Islet precursor cell (in vitro differentiated cells): ENCODE data around the gene TEKTIP1.

Experiments used
- DNase-seq: peaks from one replicate; pipeline ENCODE4 v3.0.0-alpha.2; 2018

The TEKTIP1 gene

DNA sequence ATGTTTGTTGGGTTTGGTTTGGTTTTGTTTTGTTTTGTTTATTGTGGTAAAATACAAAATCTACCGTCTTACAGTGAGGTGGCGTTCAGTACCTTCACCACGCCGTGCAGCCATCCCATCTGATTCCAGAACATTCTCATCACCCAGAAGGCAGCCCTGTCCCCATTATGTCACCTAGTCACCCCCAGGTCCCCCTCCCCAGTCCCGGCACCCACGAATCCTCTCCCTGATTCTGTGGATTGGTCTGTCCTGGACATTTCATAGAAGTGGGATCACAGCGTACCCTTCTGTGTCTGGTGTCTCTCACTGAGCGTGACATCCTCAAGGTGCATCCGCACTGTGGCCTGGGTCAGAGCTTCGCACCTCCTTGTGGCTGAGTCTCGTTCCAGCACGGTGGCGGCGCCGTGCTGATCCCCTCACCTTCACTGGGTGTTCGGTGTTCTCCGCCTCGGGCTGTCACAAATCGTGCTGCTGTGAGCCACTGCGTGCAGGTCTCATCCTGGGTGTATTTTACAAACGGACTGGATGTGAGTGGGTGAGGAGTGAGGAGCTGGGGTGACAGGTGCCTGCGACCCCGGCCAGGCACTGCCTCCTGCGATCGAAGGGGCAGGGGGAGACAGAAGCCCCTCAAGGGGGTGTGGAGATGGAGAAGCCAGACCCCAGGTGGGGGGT is 580 bp upstream of the TEKTIP1 start:
- no peak for DNase-seq

DNA sequence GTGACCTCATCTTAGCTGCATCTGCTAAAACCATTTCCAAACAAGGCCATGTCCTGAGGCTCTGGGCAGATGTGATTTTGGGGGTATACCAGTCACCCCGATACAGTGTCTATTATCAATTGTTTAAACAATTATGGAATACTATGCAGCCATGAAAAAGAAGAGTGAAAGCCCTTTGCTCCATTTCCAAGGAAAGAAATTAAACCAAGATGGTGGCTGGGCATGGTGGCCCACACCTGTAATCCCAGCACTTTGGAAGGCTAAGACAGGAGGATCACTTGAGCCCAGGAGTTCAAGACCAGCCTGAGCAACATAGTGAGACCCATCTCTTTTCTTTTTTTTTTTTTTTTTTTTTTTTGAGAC is 763 bp downstream of the TEKTIP1 start:
- DNase-seq: no peak

DNA sequence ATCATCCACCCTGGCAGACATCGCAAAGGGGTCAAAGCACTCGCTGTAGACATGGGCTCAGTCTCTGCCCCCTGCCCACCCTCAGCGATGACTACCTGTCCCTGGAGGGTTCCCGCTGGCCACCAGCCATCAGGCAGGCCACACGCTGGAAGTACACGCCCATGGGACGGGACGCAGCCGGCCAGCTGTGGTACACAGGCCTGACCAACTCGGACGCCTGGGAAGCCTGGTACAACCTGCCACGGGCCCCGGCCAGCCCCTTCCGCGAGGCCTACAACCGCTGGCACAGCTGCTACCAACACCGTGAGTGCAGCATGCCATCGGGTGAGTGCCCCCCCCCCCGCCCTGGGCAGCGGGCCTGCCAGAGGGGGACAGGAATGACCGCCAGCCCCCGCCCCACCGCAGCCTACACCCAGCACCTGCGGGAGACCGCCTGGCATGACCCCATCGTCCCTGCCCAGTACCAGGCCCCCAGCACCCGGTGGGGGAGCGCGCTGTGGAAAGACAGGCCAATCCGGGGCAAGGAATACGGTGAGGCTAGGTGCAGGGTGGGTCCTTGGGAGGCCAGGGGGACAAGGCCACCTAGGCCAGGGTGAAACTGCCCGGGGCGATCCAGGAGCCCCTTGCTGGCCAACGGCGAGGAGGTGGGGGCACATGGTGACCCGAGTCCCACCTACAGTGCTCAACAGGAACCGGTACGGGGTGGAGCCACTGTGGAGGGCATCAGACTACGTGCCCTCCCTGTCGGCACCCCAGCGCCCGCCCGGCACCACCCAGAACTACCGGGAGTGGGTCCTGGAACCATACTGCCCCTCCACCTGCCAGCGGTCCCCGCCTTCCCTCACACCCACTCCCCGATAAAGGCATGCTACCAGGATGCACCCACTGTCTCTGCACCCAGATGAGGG is 4.4 kb downstream of the TEKTIP1 start:
- DNase-seq: no peak

DNA sequence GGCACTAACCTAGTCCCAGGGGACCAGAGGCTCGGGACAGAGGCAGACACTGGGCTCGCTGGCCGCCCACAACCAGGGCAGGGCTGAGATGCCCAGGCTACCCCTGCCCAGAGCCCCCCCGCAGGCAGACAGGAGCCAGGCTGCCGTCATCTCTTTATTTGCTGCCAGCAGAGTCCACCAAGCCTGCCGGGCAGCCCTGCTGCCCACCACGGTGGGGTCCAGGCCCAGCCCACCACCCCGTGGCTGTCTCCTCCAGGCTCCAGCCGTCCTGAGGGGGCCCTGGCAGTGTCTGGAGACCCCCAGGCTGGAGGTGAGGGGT is 5.0 kb downstream of the TEKTIP1 start:
- DNase-seq: no peak

DNA sequence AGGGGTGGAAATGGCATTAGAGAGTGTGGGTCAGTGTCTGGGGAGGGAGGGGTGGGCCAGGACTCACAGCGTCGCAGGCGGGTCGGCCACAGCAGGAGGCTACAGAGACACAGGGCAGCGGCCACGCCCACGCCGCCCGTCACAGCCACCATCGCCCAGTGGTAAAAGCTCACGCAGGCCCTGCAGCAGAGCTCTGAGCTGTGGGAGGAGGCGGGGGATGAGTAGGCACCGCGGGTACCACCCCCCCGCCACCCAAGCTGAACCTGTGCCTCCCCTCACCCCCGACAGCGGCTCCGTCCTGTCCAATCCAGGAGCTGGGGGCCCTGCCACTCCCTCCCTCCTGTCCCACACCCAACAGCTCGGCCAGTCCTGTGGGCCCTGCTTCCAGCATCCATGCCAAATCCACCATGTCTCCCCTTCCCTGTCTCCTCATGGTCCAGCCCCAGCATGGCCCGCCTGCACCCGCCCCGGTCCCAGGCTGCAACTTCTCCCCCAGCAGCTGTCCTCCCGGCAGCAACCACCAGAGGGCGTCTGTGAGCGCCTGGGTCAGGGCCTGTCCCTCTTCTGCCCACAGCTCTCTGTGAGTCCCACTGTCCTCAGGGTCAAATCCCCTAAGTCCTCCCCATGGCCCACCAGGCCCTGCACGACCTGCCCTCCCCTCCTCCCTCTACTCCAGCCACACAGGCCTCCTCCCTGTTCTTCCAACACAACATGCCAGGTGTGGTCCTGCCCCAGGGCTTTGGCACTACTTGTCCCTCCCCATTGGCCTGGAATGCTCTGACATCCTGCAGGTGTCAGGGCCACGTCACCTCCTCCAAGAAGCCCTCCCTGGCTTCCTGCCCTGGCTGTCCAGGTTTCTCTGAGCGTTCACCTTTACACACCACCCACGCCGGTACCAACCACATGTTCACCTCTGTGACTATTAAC is 6.0 kb downstream of the TEKTIP1 start:
- DNase-seq: peak; percentile 91

DNA sequence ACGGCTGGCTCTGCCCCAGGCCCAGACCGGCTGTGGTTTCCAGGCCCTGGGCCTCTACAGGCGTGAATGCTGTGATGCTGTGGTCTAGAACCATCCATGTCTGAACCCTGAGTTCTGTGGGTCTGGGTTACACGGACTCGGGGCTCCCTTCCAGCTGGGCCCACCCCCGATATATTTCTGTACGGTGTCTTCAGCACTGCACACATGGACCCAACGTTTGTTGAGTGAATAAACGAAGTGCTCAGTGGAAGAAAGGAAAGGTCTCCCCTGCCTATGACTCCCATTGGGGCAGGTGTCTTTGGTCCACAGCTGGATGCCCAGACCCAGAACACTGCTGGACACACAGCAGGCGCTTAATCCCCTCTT is 6.7 kb downstream of the TEKTIP1 start:
- no peak for DNase-seq

DNA sequence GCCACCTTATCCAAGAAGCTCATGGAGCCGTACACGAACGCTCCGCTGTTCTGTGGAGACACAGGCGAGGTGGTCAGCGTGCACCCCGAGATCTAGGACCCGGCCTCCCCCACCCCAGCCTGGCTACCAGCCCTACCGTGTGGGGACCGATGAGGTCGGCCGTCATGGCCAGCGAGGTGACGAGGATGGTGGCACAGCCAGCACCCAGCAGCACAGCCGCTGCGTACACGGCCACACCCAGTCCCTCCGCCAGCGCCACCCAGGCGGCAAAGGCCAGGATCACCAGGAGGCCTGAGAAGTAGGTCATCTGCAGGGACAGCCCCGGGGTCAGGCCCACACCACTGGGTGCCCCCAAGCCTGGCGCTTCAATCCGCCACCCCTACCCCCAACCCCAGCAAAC is 7.1 kb downstream of the TEKTIP1 start:
- no peak for DNase-seq

DNA sequence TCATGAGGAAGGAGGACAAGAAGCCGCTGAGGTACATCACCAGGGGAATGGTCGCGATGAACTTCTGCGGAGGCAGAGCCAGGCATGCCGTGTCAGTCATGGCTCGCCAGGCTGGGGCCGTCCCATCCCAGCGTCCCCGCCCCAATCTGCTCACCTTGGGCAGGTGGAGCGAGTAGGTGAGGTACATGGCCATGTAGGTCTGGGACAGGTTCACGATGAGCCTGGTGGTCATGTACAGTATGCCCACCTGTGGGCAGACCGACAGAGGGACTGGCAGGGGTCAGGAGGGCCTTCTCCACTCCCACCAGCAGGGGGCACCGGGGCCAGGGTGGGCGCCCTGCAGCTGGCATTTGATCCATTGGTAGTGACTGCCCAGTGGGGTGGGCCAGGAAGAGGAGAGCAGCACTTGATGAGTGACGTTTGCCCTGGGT is 8.3 kb downstream of the TEKTIP1 start:
- no peak for DNase-seq

DNA sequence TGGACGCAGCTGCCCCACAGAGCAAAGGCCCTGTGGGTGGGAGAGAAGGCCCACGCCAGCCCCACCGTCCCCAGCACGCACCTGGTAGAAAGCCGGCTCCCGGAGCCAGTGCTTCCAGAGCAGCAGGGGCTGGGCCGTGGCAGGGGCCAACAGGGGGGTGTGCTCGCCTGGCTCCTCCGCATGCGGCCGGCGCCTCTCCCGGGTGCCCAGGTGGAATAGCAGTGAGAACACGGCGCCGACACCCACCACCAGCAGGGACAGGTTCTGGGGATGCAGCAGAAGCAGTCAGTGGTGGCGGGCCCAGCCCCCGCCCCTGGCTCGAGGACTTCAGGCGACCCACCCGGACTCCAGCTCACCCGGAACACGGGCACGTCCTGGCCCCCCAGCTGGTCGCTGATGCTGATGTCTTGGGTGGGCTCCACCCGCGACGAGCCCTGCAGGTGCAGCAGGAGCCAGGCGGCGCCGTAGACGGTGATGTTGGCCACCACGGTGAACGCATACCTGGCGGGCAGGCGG is 8.9 kb downstream of the TEKTIP1 start:
- DNase-seq: no peak

DNA sequence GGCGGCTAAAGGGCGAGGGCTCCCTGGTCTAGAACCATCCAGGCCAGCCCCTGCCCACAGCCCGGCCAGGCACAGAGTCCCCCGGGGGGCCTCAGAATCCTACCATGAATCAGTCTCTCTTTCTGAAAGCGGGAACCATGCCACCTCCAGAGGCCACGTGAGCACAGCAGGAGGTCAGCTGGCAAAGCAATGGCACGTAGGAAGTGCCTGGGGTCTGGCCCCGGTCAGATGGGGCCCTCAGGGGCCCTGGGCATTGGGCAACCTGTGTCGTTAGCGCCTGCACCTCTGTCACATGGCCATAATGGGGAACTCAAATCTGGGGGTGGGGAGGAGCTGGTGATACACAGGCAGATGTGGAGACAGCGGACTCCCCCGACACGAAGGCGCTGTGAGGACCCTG is 9.6 kb downstream of the TEKTIP1 start:
- no peak for DNase-seq

DNA sequence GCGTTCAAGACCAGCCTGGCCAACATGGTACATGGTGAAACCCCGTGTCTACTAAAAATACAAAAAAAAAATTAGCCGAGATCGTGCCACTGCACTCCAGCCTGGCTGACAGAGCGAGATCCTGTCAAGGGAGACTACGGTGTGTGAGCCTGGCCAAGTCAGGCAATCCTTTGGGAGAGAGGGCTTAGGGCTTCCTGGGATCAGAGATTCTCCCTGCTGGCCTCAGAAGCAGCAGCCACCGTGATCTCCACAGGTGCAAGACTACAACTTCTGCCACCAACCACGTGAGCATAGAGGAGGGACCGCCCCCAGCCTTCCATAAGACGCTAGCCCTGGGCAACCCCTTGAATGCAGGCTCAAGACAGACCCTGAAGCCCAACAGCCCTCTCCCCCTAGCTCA is 10.8 kb downstream of the TEKTIP1 start:
- no peak for DNase-seq

DNA sequence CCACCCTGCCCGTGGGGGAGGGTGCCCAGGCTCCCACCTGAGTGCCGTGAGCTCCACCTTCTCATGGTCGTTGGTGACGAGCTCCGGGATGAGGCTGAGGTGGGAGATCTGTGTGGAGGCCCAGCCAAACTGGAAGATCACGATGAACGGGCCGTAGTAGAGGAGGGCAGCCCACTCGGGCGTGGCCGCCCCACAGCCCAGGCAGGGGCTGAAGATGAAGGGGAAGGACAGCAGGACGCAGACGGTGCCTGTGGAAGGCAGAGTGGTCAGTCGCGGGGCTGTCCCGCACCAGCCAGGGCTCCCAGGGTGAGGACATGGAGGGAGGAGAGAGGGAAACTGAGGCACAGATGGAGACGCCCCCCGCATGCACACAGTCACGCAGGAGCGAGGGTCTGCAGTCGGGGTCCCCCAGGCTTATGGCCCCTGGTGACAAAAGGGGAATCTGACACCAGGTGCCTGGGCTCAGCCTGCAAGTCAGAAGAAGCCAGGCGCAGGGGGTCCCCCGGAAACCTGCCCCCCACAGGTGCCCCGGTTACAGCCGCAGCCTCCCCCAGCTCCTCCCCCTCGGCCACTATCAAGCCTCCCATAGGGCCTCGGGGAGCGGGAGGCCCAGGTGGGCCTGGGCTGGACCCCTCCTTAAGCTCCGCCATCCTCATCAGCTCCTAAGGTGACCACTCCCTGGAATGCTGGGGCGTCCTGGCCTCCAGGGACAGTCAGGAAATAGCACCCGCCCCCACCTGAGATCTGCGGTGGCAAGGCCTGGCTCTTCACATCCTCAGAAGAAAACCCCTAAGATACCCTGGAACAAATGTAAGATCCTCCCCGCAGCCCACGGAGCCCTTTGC is 12.2 kb downstream of the TEKTIP1 start:
- DNase-seq: no peak

DNA sequence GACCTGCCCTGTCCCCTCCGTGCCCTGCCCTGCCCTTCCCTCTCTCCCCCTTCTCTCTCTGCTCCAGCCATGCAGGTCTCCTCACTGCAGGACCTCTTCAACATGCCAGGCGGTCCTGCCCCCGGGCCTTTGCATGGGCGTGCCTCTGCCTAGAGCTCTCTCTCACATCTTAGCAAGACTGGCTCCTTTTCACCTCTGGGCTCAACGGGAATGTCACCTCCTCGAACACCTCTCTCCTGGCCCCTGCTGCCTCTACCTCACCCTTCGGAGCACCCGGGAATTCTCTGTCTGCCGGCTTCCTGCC is 12.8 kb downstream of the TEKTIP1 start:
- no peak for DNase-seq

DNA sequence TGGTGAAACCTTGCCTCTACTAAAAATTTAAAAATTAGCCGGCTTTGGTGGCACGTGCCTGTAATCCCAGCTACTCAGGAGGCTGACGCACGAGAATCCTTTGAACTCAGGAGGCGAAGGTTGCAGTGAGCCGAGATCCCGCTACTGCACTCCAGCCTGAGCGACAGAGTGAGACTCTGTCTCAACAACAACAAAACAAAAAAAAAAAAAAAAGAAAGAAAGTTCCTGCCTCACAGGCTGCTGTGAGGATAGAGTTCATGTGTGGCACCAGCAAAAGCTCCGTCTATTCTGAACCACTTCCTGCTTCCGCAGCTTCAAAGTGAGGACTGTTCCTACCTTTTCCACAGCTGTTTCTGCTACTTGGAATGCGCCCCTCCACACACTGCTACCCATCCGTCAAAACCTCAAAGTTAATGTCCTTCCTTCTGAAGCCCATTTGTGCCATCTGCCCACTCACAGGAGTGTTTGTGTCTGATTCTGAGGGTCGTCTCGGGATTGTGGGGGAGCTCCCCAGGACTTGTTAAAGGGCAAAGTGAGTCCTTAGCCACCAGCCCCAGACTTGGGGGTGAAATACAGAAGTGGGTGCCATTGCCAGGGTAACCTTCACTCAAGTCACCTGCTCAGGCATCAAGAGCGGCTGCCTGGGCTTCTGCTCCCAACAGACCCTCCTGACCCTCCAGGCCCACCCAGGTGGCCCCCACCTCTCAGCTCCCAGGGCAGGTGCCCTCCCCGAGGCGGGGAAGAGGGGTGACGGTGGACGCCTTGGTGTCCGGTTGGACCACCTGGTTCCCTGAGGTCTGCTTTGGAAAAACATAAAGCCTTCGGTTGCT is 15.5 kb downstream of the TEKTIP1 start:
- DNase-seq: no peak

DNA sequence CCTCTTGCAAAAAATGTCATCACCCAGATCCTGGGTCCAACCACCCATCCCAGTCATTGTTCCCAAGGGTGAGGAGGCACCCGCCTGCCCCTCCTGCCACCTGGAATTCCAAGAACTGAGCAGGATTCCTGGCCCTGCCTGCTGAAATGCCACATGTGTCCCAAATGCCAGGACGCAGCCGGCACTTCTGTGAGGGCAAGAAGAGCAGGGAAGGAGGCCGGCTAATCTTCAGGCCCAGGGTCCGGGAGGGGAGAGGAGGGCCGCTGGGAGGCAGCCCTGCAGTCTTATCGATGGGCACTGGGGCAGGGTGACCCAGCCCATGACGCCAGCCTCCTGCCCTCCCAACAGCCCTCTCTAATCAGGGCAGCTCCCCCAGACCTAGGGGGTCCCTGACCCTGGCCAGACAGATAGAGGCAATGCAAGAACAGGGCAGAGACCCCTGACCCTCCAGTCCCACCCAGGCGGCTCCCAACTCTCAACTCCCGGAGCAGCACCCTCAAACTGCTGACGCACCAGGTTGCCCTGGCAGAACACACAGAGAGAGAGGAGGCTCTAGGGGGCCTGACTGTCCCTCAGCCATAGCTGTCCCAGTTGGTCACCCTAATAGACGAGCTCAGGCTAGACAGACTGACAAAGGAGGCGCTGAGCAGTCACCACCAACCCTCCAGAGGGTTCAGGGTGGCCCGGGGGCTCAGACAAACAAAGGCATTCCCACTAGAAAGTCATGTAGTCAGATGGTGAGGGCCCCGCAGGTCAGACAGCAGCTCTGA is 16.9 kb downstream of the TEKTIP1 start:
- DNase-seq: no peak

DNA sequence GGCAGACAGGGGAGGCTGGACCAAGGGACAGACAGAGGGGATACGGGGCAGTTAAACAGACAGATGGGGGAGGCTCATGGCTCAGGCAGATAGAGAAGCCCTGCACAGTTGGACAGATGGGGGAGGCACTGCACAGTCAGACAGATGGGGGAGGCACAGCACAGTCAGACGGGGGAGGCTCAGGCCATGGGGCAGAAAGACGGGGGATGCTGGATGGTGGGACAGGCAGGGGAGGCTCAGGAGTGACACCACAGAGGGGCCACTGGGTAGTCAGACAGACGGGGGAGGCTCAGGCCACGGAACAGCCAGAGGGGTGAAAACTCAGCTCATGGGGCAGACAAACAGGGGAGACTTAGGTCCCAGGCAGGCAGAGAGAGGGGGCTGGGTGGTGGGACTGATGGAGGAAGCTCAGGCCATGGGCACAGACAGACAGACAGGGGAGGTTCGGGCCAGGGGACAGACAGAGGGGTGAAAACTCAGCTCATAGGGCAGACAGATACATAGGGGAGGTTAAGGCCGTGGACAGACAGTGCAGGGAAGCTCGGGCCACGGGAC is 17.5 kb downstream of the TEKTIP1 start:
- no peak for DNase-seq

DNA sequence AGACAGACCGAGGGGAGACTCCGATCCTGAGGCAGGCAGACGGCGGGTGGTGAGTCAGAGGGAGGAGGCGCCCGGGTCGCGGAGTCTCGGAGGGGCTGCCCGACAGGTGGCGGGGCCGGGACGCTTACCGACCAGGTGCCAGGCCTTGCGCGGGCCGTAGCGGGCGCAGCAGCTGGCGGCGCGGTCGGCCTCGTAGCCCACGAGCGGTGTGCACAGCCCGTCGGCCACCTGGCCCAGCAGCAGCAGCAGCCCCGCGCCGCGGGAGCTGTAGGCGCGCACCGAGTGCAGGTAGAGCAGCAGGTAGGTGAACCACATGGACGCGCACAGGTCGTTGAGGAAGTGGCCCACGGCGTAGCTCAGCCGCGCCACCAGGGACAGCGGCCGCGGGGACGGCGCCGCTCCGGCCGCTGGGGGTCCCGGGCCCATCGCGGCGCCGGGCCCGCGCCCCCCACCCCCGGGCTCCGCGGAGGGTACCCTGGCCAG is 18.0 kb downstream of the TEKTIP1 start:
- DNase-seq: peak; percentile 84

DNA sequence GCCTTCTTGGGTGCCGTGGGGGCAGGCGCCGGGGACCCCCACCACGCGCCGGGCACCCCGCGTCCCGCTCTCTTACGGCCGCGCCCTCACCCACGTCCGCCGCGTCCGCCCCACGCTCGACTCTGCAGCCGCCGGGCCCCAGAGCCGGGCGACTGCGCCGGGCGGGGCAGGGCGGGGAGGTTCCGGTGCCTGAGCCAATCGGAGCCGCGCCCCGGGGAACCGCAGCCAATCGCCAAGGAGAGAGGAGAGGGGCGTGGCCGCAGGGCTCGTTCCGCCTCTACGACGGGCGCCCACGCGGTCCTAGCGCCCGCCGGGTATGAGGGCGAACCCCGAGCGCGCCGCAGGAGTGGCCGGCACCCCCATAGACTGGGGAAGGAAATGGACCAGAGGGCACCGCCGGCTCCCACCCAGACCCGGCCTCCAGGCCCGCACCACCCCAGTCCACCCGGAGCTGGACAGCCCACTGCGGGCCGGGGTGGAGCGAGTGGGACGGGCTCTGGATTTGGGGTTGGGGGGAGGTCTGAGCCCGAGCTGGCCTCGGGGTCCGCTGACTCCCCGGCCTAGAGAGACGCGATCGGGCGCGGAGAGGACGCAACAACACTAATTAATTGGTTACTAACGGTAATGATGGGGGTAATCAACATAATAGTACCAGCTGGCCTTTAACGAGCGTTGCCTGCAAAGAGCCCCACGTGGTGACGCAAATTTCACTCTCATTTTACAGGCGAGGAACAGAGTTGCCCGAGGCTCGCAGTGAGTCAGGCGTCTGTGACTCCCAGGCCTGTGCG is 18.7 kb downstream of the TEKTIP1 start, which contains the start of gene MFSD12:
Gene MFSD12 (minus strand): TSS at position 126 of the 788 bp plus-strand sequence. CDS start 183 bp downstream, outside the sequence.
- DNase-seq: peak; percentile 97
